HG03039 (cell line): ENCODE results near the gene ZBED2.
A peak's percentile ranks its signal among the peaks of the same experiment; 100 is the strongest.
"Not testable (repeated sequence)": the region's sequence is repeated elsewhere in the genome, so short reads cannot be mapped to it uniquely, and the experiment has no call there.

Experiments used
- ATAC-seq: cut with Tn5 transposase; IDR thresholded peaks from one replicate; pipeline ENCODE4 v1.9.1; 2021; ENCODE audit warnings: mild to moderate bottlenecking, moderate library complexity; ENCODE audit not compliant: unreplicated experiment

ZBED2 gene

GRCh38 chr3:111577798-111578685, 17.1 kb downstream of the ZBED2 start:
- peak; percentile 92 for ATAC-seq

GRCh38 chr3:111577113-111577512, 18.0 kb downstream of the ZBED2 start:
- ATAC-seq: no peak

GRCh38 chr3:111571907-111572460, 23.2 kb downstream of the ZBED2 start:
- ATAC-seq: no peak

- no peak for ATAC-seq
Measured at GRCh38 chr3:111571282-111571681, 23.9 kb downstream of the ZBED2 start.

- ATAC-seq: no peak
Measured at GRCh38 chr3:111570404-111571030, 24.6 kb downstream of the ZBED2 start.

- no peak for ATAC-seq
Measured at GRCh38 chr3:111568911-111569310, 26.2 kb downstream of the ZBED2 start.

GRCh38 chr3:111568355-111568754, 26.8 kb downstream of the ZBED2 start:
- no peak for ATAC-seq

GRCh38 chr3:111566844-111567243, 28.3 kb downstream of the ZBED2 start:
- ATAC-seq: no peak

- ATAC-seq: not testable (repeated sequence)
Measured at GRCh38 chr3:111561902-111562301, 33.2 kb downstream of the ZBED2 start.

- ATAC-seq: no peak
Measured at GRCh38 chr3:111548756-111549155, 46.4 kb downstream of the ZBED2 start.

- ATAC-seq: peak; percentile 50
Measured at GRCh38 chr3:111548092-111548491, 47.1 kb downstream of the ZBED2 start.

- peak; percentile 85 for ATAC-seq
Measured at GRCh38 chr3:111547631-111548030, 47.5 kb downstream of the ZBED2 start.

- ATAC-seq: no peak
Measured at GRCh38 chr3:111545349-111545748, 49.8 kb downstream of the ZBED2 start.
